ENCODE data around the gene GCN1.
A peak's percentile ranks its signal among the peaks of the same experiment; 100 is the strongest.

The GCN1 gene

GRCh38 chr12:120229487-120230325 lies 35.2 kb upstream of the GCN1 start:
- no peak for DNase-seq (ENCODE audit: extremely low spot score, insufficient read length, low read depth)
- FAIRE-seq, result no peak

DNA sequence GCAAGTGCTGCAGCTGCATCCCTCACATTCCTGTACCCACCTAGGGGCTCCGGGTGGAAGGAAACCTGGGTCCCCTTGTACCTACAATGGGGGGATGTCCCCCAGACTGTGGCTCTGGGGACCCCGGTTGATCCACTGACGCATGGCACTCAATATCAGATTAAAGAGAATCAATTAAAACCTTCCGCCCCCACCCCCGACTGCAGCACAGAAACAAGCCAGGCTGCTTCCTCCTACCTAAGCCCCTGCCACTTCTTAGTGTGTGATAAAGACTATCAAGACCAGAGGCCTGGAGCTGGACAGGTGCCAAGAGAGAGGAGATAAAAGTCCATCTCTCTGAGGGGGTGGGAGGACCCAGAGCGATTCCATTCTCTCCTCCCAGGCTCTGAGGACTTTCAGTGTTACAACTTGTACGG lies 34.6 kb upstream of the GCN1 start:
- FAIRE-seq (no peak), DNase-seq (ENCODE audit: extremely low spot score, insufficient read length, low read depth) (no peak)

DNA sequence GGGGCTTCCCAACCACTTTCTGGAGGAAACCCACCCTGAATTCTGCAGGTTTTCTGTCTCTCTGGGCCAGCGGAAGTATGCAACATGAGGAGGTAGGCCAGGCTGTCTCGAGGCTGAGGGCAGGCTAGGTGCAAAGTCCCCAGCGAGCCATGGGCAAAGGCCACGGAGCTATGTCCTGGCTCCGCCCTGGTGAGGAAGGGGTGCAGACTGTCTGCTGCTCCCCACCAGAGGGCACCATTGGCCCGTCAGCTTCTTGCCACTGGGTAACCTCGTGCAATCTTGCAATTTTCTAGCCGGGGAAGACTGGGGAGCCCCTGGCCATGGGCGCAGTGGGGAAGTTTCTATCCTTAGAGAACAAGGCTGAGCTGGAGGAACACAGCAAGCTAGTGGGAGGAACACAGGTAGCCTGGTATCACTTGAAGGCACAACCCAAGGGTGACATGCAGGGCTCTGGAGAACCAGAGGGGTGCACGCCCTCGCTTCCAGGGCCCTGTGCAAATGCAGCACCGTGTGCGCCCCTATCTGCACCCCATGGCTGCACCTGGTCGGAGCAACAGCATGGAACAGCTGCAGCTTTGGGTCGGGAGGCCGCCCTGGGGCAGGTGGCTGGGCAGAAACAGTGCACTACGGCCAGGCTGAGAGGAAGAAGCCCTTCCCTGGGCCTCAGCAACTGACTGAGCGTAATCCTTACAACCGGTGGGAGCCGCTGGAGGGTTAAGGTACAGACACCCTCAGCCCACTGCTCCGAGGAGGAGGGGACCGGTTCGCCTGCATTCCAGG lies 34.0 kb upstream of the GCN1 start:
- FAIRE-seq (peak; percentile 60), DNase-seq (ENCODE audit: extremely low spot score, insufficient read length, low read depth) (peak; percentile 84)

- FAIRE-seq (no peak), DNase-seq (ENCODE audit: extremely low spot score, insufficient read length, low read depth) (no peak)
Observed at GRCh38 chr12:120228041-120228290, 33.5 kb upstream of the GCN1 start.

- DNase-seq (ENCODE audit: extremely low spot score, insufficient read length, low read depth) (no peak), FAIRE-seq (no peak)
Observed at GRCh38 chr12:120227233-120228040, 32.9 kb upstream of the GCN1 start.

GRCh38 chr12:120225852-120226640 lies 31.5 kb upstream of the GCN1 start:
- FAIRE-seq, result peak; percentile 26
- no peak for DNase-seq (ENCODE audit: extremely low spot score, insufficient read length, low read depth)

DNA sequence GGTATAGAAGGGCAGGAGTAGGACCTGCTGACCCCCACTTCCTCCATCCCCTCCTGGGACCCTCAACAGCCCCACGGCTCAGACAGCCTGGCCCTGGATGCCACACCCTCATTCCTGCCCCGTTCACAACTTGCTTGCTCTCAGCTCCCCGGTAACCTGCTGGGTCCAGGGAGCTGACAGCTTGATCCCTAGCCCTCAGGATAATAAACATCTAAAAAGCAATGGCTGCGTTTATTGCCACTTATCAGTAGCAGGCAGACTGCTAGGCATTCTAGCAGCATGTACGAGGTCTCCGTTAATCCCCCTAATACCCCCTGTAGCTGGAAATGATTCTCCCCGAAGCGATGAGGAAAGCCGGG lies 30.7 kb upstream of the GCN1 start:
- no peak for DNase-seq (ENCODE audit: extremely low spot score, insufficient read length, low read depth)
- no peak for FAIRE-seq

DNA sequence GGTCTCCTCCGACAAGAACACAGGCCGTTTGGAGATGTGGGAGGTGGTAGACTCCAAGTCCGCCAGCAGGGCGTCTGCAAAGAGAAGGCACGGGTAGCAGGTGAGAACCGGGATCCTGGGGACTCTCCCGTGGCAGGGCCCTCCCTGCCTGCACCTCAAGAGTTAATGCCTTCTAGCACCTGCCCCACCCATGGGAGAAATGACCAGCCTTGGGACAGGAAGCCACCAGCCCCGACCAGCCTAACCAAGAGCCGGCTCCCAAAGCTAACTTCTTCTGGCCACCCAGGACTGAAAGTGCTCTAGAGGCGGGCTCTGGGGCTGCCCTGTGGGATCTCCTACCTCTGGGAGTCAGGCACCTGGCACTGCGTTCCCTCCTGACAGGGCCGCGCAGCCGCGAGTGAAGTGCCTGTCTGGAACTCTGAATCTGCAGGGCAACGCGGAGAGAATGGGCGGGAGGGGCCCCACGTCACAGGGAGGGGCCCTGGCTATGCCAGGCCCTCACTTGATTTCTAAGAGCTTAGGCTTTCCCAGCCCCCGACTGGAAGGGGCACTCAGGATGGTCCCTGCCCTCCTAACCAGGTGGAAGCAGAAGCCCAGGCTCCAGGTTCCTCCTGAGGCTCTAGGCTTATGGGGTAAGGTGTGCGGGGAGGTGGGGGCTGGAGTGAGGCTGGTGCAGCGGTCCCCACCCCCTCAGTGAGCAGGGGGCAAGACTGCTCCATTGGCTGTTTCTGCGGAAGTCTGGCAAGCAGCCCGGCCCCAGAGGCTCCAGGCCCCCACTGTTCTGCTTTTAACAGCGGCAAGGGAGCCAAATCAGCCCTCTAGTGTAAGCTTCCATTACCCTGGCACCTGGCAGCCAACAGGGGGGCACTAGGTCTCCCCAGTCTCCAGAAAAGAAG lies 30.0 kb upstream of the GCN1 start:
- DNase-seq (ENCODE audit: extremely low spot score, insufficient read length, low read depth) (no peak), FAIRE-seq (no peak)

- DNase-seq (ENCODE audit: extremely low spot score, insufficient read length, low read depth), result no peak
- no peak for FAIRE-seq
Observed at GRCh38 chr12:120223458-120224303, 29.2 kb upstream of the GCN1 start.

DNA sequence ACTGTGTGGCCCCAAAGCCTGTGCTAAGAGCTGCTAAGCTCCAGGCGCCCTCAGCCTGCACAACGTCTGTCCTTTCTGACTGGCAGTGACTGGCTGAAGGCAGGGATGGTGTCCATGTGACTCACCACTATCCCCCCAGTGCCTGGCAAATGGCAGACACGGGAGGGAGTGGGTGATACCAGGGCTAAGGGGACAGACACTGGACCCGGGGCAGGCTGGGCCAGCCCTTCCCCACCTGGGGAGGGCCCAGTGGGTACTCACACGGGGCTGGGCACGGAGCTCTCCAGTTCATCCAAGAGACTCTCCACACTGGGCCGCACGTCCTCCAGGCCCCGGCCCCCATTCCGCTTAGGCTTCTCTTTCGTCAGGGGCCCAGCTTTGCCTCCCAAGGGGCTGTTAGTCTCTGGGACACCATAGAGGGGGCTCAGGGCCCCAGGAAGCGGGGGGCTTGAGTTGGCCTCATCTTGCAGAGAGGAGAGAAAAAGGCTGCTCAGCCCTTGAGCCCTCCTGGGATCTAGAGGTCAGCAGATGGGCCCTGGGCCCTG lies 27.8 kb upstream of the GCN1 start:
- DNase-seq (ENCODE audit: extremely low spot score, insufficient read length, low read depth), result no peak
- no peak for FAIRE-seq

DNA sequence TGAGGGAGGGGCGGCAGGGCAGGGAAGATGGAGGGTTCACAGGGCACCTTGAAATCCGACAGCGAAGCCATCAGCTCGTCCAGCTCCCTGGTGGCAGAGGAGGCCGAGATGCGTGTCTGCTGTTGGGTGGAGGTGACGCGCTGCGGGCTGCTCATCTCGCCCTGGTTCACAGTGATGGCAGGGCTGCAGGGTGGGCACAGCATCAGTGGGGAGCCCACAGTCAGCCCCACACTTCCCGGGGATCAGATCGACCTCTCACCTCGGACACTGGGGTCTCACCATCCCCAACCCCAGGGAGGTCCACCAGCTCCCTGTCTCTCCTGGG lies 27.0 kb upstream of the GCN1 start:
- FAIRE-seq (no peak), DNase-seq (ENCODE audit: extremely low spot score, insufficient read length, low read depth) (no peak)

- DNase-seq (ENCODE audit: extremely low spot score, insufficient read length, low read depth), result no peak
- no peak for FAIRE-seq
Observed at GRCh38 chr12:120220838-120221575, 26.5 kb upstream of the GCN1 start.

DNA sequence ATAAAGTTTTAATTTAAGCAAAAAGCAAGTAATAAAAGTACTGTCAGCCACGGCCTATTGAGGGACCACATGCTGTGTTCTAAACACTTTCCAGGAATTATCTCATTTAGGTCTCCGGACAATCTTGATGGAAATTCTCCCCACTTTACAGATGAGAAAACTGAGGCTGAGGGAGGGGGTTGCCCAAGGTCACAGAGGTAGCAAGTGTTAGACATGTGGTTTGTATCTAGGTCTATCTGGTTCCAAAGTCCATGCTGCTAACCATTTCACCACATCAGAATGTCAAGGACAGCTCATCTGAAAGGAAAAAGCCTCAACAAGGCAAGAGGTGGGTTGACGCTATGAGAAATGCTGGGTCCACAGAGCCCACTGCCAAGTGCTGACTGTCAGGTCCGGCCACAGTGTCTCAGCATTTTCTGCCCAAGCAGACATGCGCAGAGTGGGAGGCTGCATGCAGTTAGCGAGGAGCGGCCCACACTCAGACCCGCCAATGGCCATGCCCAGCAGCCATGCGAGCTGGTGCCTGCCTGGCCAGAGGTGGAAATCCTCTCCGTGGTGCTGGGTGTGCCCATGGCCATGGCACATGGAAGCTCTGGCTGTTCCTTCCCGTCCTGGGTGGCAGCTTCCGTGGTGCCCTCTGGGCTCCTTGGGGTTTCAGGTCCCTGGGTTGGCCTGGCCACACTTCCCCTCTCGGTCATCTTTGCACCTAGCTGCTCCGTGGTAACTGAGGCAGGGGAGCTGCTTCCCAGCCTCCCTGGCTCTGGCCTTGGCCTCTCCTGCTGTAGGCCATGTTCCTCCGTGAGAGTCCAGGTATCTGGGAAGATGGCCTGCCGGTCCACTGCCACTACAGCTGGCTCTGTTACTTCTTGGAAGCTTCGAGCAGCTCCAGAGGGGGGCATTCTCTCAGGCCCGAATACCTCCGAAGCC lies 24.4 kb upstream of the GCN1 start:
- FAIRE-seq, result no peak

DNA sequence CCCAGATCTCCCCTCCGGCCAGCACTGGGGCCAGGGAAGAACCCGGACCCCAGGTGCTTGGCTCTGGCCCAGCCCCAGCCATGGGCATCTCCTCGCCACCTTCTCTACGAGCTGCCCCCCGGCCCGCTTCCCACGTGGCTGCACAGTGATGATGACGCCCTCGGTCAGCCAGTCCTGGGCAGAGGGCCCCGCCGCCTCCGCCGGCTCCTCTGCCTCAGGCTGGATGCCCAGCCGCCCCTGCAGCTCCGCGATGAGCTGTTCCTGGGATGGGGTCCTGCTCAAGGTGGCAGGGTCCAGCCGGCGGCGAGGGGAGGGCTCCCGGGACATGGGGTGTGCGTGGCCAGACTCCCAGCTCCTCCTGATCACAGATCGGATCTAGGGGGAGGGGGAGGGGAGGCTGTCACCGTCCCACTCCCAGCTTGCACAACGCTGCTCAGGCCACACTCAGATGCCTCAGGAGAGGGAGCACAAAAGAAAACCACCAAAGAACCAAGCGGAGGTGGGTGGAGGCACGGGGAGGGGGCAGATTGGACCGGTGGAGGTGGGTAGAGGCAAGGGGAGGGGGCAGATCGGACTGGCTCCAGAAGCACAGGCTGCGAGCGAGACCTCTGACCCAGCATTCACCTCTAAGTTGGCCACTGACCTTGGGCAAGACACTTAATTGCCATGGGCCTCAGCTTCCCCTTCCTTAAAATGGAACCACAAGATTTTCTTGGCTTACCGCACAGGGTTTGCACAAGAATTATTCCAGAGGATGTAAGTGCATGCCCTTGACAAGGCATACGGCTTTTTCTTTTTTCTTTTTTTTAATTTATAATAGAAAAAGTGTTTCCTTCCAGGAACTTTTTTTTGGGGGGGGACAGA lies 22.5 kb upstream of the GCN1 start:
- no peak for FAIRE-seq
- DNase-seq (ENCODE audit: extremely low spot score, insufficient read length, low read depth), result no peak

More for the DNA sequence above, 24.4 kb upstream of the GCN1 start:
- DNase-seq (ENCODE audit: extremely low spot score, insufficient read length, low read depth), result no peak

Measured in GM18507 (cell line).